WI38 (cell line): ENCODE results near the gene MIF4GD.

ENCODE experiments used
- H3K4me3 ChIP-seq: 2 replicates; pipeline ENCODE4 v1.5.1; 2011; ENCODE audit warnings: low read depth, mild to moderate bottlenecking, control low read depth, low read length
- CTCF ChIP-seq: IDR thresholded peaks from 2 replicates; pipeline ENCODE4 v1.5.1; 2012; ENCODE audit warnings: low read depth, mild to moderate bottlenecking, control low read depth, low read length

Gene MIF4GD

GRCh38 chr17:75270966-75271232, at the start of gene MIF4GD:
MIF4GD (minus strand) TSS chr17:75271231; CDS start chr17:75270195, 1,036 bp downstream.
- peak within 1 kb of the TSS; percentile 87 for H3K4me3 ChIP-seq
- no peak for TF ChIP-seq CTCF

GRCh38 chr17:75319904-75320691, 49.1 kb upstream of the MIF4GD start:
- TF ChIP-seq CTCF, result no peak
- no peak overlapping the region for H3K4me3 ChIP-seq

- no peak for TF ChIP-seq CTCF
- no peak overlapping the region for H3K4me3 ChIP-seq
Measured at GRCh38 chr17:75318615-75319222, 47.7 kb upstream of the MIF4GD start.

GRCh38 chr17:75318211-75318610, 47.2 kb upstream of the MIF4GD start:
- H3K4me3 ChIP-seq, result no peak overlapping the region
- TF ChIP-seq CTCF, result no peak

- no peak for TF ChIP-seq CTCF
- H3K4me3 ChIP-seq, result no peak overlapping the region
Measured at GRCh38 chr17:75317671-75318070, 46.6 kb upstream of the MIF4GD start.

- no peak for TF ChIP-seq CTCF
Measured at GRCh38 chr17:75316253-75316652, 45.2 kb upstream of the MIF4GD start.

GRCh38 chr17:75315541-75316243, 44.7 kb upstream of the MIF4GD start:
- TF ChIP-seq CTCF, result no peak
- no peak overlapping the region for H3K4me3 ChIP-seq

More at GRCh38 chr17:75316253-75316652, 45.2 kb upstream of the MIF4GD start:
- H3K4me3 ChIP-seq, result no peak overlapping the region
